Activated naive CD8-positive, alpha-beta T cell treated with anti-CD3 and anti-CD28 coated beads, Interleukin-2, amount 50 U/mL, for 24 hours (primary cell): ENCODE measurements around the gene FLNB.

Source experiments
- ATAC-seq: fragments of 150-1000 bp; cut with Tn5 transposase; one replicate; pipeline ENCODE4 v1.10.0; 2021
- DNase-seq: peaks from one replicate; pipeline ENCODE4 v3.0.0; 2021
- H3K27ac Mint-ChIP-seq: one replicate; pipeline ENCODE4 v1.8.0; 2021; ENCODE audit warnings: mild to moderate bottlenecking, mixed read lengths
- H3K27me3 Mint-ChIP-seq: one replicate; pipeline ENCODE4 v1.8.0; 2021; ENCODE audit warnings: mixed read lengths
- H3K36me3 Mint-ChIP-seq: one replicate; pipeline ENCODE4 v1.8.0; 2021; ENCODE audit warnings: low read depth, mixed read lengths
- H3K4me1 Mint-ChIP-seq: one replicate; pipeline ENCODE4 v1.8.0; 2021; ENCODE audit warnings: mixed read lengths
- H3K4me3 Mint-ChIP-seq: one replicate; pipeline ENCODE4 v1.8.0; 2021; ENCODE audit warnings: mild to moderate bottlenecking, moderate library complexity, mixed read lengths
- H3K9me3 Mint-ChIP-seq: one replicate; pipeline ENCODE4 v1.8.0; 2021; ENCODE audit warnings: mixed read lengths

Gene FLNB

DNA sequence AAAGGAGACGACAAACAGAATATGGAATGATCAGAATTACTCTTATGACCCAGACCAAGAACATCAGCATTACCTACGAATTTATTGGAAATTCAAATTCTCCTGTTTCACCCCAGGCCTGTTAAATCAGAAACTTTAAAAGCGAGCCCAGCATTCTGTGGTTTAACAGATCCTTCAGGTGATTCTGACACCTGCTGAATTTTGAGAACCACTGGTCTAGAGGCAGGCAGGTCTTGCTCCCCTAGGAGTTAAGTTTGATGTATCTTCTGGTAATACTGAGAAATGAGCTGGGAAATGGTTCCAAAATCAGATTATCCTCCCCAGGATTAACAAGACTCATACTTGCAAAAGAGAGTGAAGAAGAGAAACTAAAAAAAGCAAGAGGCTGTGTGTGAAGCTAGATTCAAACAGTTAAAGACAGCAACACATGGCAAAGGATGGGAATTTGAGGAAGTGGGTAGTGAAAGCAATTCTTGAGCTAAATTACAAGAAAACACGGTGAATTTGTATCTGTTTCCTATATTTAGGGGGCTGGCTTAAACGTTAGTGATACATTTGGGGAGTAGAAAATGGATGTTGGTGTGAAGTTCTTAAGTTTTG lies 66.0 kb downstream of the FLNB start:
- ATAC-seq (no peak), DNase-seq (no peak)
- H3K27me3 Mint-ChIP-seq = no peaks in the 10 kb centered on the region
- H3K4me3 Mint-ChIP-seq = no peak overlapping the region
- peak overlapping the region; percentile 28 for H3K27ac Mint-ChIP-seq
- peaks cover 36% of the 10 kb centered on the region for H3K4me1 Mint-ChIP-seq
- H3K9me3 Mint-ChIP-seq = peaks cover 3% of the 10 kb centered on the region
- H3K36me3 Mint-ChIP-seq = peaks cover 6% of the 10 kb centered on the region

DNA sequence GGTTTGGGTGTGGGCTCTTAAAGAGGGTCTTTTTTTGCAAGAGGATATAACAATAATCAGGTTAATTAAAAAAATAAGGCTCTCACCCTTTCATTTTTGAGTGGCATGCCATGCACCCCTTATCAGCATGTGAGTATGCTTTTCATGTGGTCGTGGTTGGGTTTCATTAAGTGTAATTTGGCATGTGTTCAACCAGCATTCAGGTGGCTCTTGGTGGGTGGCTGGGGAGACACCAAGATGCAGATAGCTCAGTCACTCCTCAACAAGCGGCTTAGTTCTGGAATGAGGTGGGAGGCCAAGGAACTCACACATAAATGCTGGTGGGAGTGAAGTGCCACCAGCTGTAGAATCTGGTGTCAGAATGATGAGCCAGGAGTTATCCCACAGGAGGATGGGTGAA lies 66.8 kb downstream of the FLNB start:
- Mint-ChIP-seq H3K4me1 (peaks cover 38% of the 10 kb centered on the region), H3K4me3 (no peak overlapping the region), H3K27ac (no peak overlapping the region), H3K27me3 (no peaks in the 10 kb centered on the region), H3K36me3 (peaks cover 13% of the 10 kb centered on the region), H3K9me3 (peaks cover 3% of the 10 kb centered on the region)
- peak; percentile 10 for DNase-seq
- ATAC-seq = peak; percentile 72

GRCh38 chr3:58077596-58078285 lies 69.5 kb downstream of the FLNB start:
- DNase-seq = no peak
- Mint-ChIP-seq H3K27ac (no peak overlapping the region), H3K4me3 (no peak overlapping the region), H3K4me1 (peaks cover 55% of the 10 kb centered on the region), H3K36me3 (peaks cover 20% of the 10 kb centered on the region), H3K27me3 (no peaks in the 10 kb centered on the region), H3K9me3 (peaks cover 3% of the 10 kb centered on the region)
- ATAC-seq = peak; percentile 67

GRCh38 chr3:58078610-58079009 lies 70.4 kb downstream of the FLNB start:
- Mint-ChIP-seq H3K36me3 (peaks cover 21% of the 10 kb centered on the region), H3K4me1 (peaks cover 58% of the 10 kb centered on the region), H3K27ac (no peak overlapping the region), H3K9me3 (peaks cover 3% of the 10 kb centered on the region), H3K4me3 (no peak overlapping the region), H3K27me3 (no peaks in the 10 kb centered on the region)
- DNase-seq (no peak), ATAC-seq (no peak)

- no peak overlapping the region for H3K4me3 Mint-ChIP-seq
- peaks cover 59% of the 10 kb centered on the region for H3K4me1 Mint-ChIP-seq
- DNase-seq (no peak), ATAC-seq (no peak)
- no peaks in the 10 kb centered on the region for H3K27me3 Mint-ChIP-seq
- H3K9me3 Mint-ChIP-seq = peaks cover 3% of the 10 kb centered on the region
- H3K27ac Mint-ChIP-seq = no peak overlapping the region
- H3K36me3 Mint-ChIP-seq = peaks cover 23% of the 10 kb centered on the region
Measured at GRCh38 chr3:58079773-58080172, 71.6 kb downstream of the FLNB start.

DNA sequence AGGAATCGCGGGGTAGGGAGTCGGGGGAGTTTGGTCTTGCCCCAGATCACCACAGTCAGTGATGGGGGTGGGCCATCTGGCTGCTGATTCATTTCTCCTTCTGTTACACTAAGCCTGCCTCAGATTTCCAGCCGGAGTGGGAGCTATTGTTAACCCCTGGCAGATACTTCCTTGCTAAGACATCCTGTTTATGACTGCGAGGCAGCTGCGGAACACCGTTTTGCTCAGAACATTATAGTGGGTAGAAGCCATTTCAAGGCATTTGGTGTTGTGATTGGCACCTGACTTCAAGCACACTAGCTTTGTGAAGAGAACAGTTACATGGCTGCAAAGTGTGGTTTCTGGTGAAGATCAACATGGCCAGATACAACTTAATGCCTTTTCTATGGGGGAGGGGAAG lies 73.8 kb downstream of the FLNB start:
- H3K27me3 Mint-ChIP-seq = no peaks in the 10 kb centered on the region
- H3K27ac Mint-ChIP-seq = peak overlapping the region; percentile 70
- H3K36me3 Mint-ChIP-seq = peaks cover 23% of the 10 kb centered on the region
- ATAC-seq (peak; percentile 44), DNase-seq (peak; percentile 18)
- H3K4me1 Mint-ChIP-seq = peaks cover 64% of the 10 kb centered on the region
- H3K9me3 Mint-ChIP-seq = no peaks in the 10 kb centered on the region
- H3K4me3 Mint-ChIP-seq = no peak overlapping the region

- ATAC-seq (no peak), DNase-seq (no peak)
- Mint-ChIP-seq H3K4me1 (peaks cover 54% of the 10 kb centered on the region), H3K9me3 (no peaks in the 10 kb centered on the region), H3K27me3 (no peaks in the 10 kb centered on the region), H3K36me3 (peaks cover 17% of the 10 kb centered on the region), H3K27ac (no peak overlapping the region), H3K4me3 (no peak overlapping the region)
Measured at GRCh38 chr3:58084166-58084565, 75.9 kb downstream of the FLNB start.

GRCh38 chr3:58084788-58085543 lies 76.7 kb downstream of the FLNB start:
- peaks cover 11% of the 10 kb centered on the region for H3K36me3 Mint-ChIP-seq
- DNase-seq = no peak
- peak overlapping the region; percentile 12 for H3K27ac Mint-ChIP-seq
- no peak for ATAC-seq
- H3K4me1 Mint-ChIP-seq = peaks cover 53% of the 10 kb centered on the region
- H3K27me3 Mint-ChIP-seq = no peaks in the 10 kb centered on the region
- H3K4me3 Mint-ChIP-seq = no peak overlapping the region
- no peaks in the 10 kb centered on the region for H3K9me3 Mint-ChIP-seq

- DNase-seq (no peak), ATAC-seq (peak; percentile 33)
- H3K9me3 Mint-ChIP-seq = no peaks in the 10 kb centered on the region
- no peak overlapping the region for H3K4me3 Mint-ChIP-seq
- H3K27ac Mint-ChIP-seq = peak overlapping the region; percentile 12
- peaks cover 50% of the 10 kb centered on the region for H3K4me1 Mint-ChIP-seq
- peaks cover 8% of the 10 kb centered on the region for H3K36me3 Mint-ChIP-seq
- no peaks in the 10 kb centered on the region for H3K27me3 Mint-ChIP-seq
Measured at GRCh38 chr3:58085616-58086015, 77.4 kb downstream of the FLNB start.

- H3K27me3 Mint-ChIP-seq = no peaks in the 10 kb centered on the region
- H3K27ac Mint-ChIP-seq = no peak overlapping the region
- DNase-seq (no peak), ATAC-seq (no peak)
- H3K4me3 Mint-ChIP-seq = no peak overlapping the region
- peaks cover 3% of the 10 kb centered on the region for H3K36me3 Mint-ChIP-seq
- no peaks in the 10 kb centered on the region for H3K9me3 Mint-ChIP-seq
- H3K4me1 Mint-ChIP-seq = peaks cover 30% of the 10 kb centered on the region
Measured at GRCh38 chr3:58088501-58088900, 80.3 kb downstream of the FLNB start.

DNA sequence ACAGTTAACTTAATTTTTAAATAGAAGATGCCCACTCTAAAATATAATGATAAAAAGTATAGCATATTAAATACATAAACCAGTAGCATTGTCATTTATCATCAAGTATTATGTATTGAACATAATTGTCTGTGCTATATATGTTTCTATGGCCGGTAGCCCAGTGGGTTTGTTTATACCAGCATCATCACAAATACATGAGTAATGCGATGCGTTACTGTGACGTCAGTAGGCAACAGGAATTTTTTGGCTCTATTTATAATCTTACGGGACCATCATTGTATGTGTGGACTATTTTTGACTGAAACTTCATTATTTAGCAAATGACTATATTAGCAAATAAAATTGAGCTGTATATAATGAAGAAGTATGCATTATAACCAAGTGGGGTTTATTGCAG lies 82.1 kb downstream of the FLNB start:
- Mint-ChIP-seq H3K36me3 (no peaks in the 10 kb centered on the region), H3K4me1 (peaks cover 12% of the 10 kb centered on the region), H3K9me3 (no peaks in the 10 kb centered on the region)

DNA sequence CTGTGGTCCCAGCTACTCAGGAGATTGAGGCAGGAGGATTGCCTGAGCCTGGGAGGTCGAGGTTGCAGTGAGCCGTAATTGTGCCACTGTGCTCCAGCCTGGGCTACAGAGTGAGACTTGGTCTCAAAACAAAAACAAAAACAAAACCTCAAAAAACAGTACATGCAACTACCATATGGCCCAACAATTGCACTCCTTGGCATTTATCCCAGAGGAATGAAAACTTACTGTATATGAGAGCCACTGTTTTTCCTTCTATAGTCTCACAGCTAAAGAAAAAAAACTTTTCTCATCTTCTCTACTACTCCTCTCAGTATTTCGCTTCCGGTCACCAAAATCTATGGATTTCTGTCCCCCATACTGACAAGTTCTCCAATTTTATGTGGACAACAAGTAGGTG lies 84.3 kb downstream of the FLNB start:
- no peak overlapping the region for H3K27ac Mint-ChIP-seq
- ATAC-seq (no peak), DNase-seq (no peak)
- no peak overlapping the region for H3K4me3 Mint-ChIP-seq
- H3K36me3 Mint-ChIP-seq = no peaks in the 10 kb centered on the region
- no peaks in the 10 kb centered on the region for H3K9me3 Mint-ChIP-seq
- H3K27me3 Mint-ChIP-seq = no peaks in the 10 kb centered on the region
- no peaks in the 10 kb centered on the region for H3K4me1 Mint-ChIP-seq

More for the DNA sequence above, 82.1 kb downstream of the FLNB start:
- Mint-ChIP-seq H3K4me3 (no peak overlapping the region), H3K27me3 (no peaks in the 10 kb centered on the region), H3K27ac (no peak overlapping the region)
- DNase-seq (no peak), ATAC-seq (no peak)

GRCh38 chr3:58093574-58094195 lies 85.5 kb downstream of the FLNB start:
- Mint-ChIP-seq H3K9me3 (no peaks in the 10 kb centered on the region), H3K4me3 (no peak overlapping the region), H3K27me3 (no peaks in the 10 kb centered on the region), H3K4me1 (no peaks in the 10 kb centered on the region), H3K27ac (no peak overlapping the region), H3K36me3 (peaks cover 2% of the 10 kb centered on the region)
- ATAC-seq = no peak
- no peak for DNase-seq

DNA sequence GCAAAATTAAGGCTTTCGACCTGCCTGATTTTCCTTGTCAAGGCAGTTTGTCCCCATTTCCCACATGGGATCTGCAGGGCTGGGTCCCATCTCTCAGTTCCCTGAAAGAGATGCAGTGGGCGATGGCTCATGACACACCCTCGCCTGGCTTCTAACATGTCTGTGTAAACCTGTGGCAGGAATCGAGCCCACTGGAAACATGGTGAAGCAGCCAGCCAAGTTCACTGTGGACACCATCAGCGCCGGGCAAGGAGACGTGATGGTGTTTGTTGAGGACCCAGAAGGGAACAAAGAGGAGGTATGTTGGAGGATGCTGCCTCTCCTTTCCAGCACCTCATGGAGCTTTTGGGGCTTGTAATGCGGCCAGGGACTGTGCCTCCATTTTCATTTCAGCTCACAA lies 86.4 kb downstream of the FLNB start:
- Mint-ChIP-seq H3K4me3 (no peak overlapping the region), H3K9me3 (no peaks in the 10 kb centered on the region), H3K4me1 (peaks cover 2% of the 10 kb centered on the region), H3K27me3 (no peaks in the 10 kb centered on the region), H3K27ac (no peak overlapping the region), H3K36me3 (peaks cover 2% of the 10 kb centered on the region)
- ATAC-seq = no peak
- no peak for DNase-seq
